Fibroblast of pulmonary artery (primary cell): ENCODE results near the gene DNAJC15.

ENCODE experiments used
- DNase-seq: peaks from one replicate; pipeline ENCODE4 v3.0.0-alpha.2; 2010; ENCODE audit warnings: low read depth
- H3K4me3 ChIP-seq: replicated peaks from 2 replicates; pipeline ENCODE4 v1.5.1; 2011; ENCODE audit warnings: low read depth, mild to moderate bottlenecking, control low read depth, low read length, moderate library complexity
- TF ChIP-seq, protein P1 (sequence below): IDR thresholded peaks from 2 replicates; pipeline ENCODE4 v1.5.1; 2011; ENCODE audit warnings: mild to moderate bottlenecking, control low read depth, low read length, inconsistent platforms; ENCODE audit errors: missing control alignments

The DNAJC15 gene

DNA sequence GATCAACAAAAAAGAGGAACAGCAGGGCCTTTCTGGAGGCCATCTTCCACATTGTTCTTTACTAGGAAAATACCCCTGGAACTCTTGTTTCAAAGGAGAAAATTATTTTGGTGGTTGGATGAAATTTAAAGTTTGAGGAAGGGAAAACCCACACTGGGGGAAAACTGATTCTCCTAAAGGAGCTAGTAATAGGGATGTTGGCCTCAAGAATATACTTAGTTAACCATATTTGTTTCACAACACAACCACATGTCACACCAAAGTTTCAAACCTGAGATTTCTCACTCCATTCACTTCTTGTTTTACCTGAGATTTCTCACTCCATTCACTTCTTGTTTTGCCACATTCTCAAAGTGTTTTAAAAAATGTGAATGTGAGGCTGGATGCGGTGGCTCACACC is 28.5 kb upstream of the DNAJC15 start:
- TF ChIP-seq, protein P1, sequence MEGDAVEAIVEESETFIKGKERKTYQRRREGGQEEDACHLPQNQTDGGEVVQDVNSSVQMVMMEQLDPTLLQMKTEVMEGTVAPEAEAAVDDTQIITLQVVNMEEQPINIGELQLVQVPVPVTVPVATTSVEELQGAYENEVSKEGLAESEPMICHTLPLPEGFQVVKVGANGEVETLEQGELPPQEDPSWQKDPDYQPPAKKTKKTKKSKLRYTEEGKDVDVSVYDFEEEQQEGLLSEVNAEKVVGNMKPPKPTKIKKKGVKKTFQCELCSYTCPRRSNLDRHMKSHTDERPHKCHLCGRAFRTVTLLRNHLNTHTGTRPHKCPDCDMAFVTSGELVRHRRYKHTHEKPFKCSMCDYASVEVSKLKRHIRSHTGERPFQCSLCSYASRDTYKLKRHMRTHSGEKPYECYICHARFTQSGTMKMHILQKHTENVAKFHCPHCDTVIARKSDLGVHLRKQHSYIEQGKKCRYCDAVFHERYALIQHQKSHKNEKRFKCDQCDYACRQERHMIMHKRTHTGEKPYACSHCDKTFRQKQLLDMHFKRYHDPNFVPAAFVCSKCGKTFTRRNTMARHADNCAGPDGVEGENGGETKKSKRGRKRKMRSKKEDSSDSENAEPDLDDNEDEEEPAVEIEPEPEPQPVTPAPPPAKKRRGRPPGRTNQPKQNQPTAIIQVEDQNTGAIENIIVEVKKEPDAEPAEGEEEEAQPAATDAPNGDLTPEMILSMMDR = no peak
- DNase-seq = no peak
- no peak overlapping the region for H3K4me3 ChIP-seq

DNA sequence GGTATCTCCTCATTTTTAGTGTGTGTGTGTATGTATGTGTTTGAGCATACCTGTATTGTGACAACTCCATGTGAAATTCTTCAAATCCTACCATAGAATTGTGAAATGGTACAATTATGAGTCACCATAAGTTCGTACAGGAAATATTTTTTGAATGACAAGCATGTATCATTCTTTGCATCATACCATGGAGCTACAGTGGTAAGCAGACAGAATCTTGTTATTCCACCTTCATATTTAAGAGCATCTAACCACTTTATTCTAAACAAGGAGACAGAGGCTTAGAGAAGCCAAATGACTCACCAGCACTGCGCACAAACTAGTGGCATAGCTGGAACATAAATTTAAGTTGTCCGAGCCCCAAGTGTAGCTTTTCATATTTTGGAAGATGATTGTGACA is 26.8 kb upstream of the DNAJC15 start:
- TF ChIP-seq, protein P1 = no peak

DNA sequence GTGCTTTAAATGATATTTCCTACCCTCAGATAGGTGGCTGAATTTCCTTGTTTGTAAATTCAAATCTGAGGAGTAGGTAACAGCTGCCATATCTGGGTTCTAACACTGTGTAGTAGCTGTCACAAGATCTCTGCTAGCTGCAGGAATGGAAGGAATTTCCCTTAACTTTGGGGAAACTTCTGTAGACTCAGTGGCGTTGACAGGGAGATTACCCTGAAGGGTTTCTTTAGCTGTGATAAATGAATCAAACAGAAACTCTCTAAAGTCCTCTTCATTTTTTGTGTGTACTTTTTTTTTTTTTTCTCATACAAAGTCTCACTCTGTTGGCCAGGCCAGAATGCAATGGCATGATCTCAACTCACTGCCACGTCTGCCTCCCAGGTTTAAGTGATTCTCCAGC is 26.0 kb upstream of the DNAJC15 start:
- H3K4me3 ChIP-seq = no peak overlapping the region
- DNase-seq = peak; percentile 72
- TF ChIP-seq, protein P1 = no peak

More for the DNA sequence above, 26.8 kb upstream of the DNAJC15 start:
- no peak overlapping the region for H3K4me3 ChIP-seq
- peak; percentile 93 for DNase-seq

DNA sequence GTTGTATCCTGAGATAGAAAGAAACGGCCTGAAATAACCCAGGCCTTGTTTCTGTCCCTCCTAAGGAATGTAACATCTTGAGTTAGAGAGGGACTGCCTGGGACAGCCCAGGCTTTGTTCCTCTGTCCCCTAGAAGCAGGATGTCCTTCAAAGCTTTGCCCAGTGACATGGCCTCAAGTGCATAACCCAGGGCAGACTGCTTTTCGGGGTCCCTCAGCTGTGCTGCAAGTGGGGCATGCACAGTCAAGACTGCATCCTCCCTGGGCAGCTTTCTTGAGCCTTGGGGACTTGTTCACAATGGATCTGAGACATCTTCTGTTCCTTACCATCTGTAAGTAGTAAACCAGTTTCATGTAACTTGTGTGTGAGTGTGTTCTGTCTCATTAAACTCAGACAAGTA is 23.9 kb upstream of the DNAJC15 start:
- no peak overlapping the region for H3K4me3 ChIP-seq
- TF ChIP-seq, protein P1 = no peak
- no peak for DNase-seq

DNA sequence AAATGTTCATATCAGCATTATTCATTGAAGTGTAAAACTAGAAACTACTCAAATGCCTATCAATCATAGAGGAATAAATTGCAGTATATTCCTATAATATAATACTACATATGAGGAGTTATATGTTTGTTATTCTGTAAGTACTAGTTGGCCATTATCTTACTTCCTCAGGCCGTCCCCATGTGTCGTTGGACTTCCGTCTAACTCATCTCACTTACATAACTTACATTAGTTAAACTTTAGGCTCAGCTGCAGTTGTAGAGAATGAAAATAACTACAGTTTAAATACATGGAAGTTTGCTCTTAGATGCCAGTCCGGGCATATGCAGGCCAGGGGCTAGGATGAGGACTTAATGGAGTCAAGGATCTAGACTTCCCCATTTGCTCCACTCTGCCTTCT is 22.7 kb upstream of the DNAJC15 start:
- H3K4me3 ChIP-seq = no peak overlapping the region
- no peak for DNase-seq
- TF ChIP-seq, protein P1 = no peak

DNA sequence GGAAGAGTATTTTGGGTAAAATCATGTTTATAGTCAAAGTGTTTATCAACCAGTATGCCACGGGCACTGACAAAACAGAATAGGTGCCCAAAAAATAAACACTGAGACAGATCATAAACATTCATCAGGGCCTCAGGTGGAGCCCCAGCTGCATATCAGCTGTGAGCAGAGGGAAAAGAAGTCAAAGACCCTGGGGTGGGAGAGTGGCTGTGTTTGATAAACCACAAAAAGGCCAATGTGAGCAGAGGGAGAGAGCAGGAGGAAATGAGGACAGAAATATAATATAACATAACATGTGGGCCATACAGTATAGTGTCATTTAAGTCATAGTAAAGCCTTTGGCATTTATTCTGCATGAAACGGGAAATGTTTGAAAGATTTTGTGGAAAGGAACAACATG is 21.4 kb upstream of the DNAJC15 start:
- no peak overlapping the region for H3K4me3 ChIP-seq
- no peak for DNase-seq
- TF ChIP-seq, protein P1 = no peak

DNA sequence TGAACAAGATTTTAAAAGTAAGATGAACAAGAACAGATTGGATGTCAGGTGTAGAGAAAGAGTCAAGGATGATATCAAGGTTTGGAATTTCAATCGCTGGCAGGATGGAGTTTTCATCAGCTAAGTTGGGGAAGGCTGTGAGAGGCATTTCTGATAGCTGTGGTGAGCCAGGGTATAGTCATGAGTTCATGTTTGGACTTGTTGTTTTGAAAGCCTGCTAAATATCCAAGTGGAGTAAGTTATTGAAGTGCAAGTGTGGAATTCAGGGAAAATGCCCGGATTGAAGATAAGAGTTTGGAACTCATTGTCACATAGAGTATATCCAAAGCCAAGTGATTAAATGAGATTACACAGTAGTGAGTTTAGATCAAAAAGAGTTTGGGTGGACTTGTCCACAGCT is 20.4 kb upstream of the DNAJC15 start:
- TF ChIP-seq, protein P1 = no peak
- no peak overlapping the region for H3K4me3 ChIP-seq
- DNase-seq = no peak
